NOMO-1 treated with dmso at 0.1 percent for 144 hours (cell line): ENCODE data around the gene PTPRK.

ENCODE experiments used
- DNase-seq: peaks from one replicate; lab custom pipeline; 2025; ENCODE audit not compliant: unreplicated experiment; lab: John Stamatoyannopoulos, UW

PTPRK gene

DNA sequence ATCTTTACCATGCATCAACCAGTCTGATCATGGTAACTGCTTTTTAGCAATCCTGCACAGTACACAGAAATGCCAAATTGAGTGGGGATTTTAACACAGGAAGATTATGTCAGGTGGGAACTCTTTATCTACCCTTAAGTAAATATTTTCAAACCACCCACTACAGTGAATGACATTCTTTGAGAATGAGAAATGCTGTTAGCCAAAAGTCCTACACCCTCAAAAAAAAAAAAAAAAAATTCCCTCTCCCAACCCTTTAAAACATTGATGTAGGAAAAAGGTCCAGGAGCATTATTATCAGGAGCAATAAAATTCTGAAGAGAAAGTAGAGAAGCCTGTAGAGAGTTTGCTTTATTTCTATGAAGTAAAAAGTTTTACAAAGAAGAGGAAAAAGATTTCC is 312.3 kb downstream of the PTPRK start:
- DNase-seq: no peak

DNA sequence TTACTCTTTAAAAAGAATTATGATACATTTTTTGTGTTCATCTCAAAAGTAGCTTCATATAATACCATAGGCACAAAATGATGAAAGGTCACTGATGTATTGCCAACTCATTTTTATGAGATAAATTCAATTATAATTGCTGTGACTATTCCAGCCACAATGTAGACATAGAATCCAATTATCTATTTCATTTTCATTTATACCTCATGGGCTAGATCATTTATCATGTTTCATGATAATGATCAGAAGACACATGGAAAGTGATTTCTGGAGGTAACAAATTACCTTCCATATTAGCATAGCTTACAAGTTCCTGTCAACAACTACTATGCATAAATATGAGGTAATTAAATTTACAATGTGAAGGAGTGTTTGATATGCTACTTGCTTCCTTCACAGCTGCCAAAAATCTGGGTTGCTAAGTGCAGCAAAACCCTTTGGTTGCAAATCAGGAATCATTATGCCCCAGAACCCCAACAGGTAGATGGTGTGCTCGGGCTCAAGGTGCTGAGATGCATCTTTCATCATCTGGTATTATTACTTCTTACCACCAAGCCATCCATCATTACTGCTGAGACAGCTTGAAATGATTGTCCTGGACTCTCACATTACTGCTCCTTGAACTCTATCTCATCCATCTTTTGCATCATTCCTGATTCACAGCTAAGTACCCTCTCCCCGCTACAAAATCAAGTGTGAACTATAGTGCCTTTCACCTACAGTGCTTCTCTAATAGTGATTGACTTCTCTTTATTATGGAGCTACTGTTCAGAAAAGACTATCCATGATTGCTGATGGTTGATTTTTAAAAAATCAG is 313.6 kb downstream of the PTPRK start:
- DNase-seq: no peak

DNA sequence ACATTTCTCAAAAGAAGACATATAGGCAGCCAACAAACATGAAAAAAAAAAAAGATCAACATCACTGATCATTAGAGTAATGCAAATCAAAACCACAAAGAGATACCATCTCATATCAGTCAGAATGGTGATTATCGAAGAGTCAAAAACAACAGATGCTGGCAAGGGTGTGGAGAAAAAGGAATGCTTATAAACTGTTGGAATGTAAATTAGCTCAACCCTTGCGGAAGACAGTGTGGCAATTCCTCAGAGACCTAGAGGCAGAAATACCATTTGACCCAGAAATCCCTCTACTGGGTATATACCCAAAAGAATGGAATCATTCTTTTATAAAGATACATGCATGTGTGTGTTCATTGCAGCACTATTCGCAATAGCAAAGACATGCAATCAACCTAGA is 315.8 kb downstream of the PTPRK start:
- no peak for DNase-seq

DNA sequence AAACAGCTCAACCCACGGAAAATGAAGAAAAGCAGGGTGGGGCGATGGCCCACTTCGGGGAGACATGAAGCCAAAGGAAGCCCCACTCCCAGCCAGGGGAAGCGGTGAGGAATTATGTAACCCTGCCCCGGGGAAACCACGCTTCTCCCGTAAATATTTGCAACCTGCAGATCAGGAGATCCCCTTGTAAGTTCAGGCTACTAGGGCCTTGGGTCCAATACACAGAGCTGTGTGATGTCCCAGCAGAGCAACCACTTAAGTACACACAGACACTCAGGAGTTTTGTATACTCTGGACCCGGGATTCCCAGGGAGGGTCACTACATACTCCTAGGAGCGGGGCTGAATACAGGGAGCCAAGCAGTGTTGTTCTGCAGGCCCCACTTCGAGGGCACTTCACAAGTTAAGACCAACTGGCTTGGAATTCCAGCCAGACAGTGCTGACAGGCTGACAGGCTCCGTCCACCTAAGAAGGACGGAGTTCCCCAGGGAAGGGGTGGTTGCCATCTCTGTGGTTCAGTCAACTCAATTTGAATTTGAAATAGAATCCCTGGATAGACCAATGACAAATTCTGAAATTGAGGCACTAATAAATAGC is 318.1 kb downstream of the PTPRK start:
- no peak for DNase-seq

DNA sequence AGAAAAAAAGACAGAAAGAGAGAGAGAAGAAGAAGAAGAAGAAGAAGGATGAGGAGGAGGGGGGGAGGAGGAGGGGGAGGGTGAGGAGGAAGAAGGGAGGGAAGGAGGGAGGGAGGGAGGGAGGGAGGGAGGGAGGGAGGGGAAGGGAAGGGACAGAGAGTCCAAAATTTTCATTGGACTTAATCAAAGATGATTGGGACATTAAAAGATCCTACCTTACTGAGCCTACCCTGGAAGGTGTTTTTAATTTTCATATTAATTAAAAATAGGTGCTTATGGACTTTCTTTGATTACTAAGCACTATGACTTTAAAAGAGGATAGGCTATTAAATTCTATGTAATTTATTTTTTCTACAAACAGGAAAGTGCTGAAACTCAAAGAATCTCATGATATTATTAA is 319.6 kb downstream of the PTPRK start:
- DNase-seq: no peak

DNA sequence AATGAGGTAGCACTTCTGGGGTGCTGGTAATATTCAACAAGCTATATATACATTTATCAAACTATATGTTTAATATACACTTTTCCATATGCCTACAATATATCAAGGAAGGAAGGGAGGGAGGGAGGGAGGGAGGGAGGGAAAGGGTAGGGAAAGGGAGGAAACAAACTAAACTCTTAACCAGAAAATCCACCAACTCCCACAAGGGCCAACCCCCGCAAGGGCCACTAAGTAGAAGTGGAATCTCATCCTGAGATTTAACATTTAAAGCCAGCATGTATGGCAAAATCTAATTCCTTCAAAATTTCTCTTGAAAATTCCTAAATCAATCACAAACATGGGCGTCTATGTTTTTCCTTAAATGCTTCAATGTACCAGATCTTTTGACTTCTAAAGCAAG is 320.9 kb downstream of the PTPRK start:
- DNase-seq: no peak

DNA sequence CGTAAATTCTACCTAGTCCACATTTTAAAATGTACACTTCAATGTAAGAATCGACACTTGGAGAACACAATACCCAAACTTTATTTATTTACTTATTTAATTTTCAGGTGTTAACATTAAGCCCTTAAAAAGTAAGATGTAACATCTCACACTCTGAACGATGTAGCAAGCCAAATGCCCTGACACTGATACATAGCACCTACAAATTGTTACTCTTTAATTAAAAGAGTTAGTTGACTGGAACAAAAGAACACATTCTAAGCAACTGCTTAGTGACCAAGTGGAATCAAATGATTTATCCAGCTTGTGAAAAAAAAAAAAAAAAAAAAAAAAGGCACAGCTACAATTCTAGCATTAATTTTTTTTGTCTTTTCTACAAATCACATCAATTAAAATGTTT is 327.4 kb downstream of the PTPRK start:
- DNase-seq: no peak

DNA sequence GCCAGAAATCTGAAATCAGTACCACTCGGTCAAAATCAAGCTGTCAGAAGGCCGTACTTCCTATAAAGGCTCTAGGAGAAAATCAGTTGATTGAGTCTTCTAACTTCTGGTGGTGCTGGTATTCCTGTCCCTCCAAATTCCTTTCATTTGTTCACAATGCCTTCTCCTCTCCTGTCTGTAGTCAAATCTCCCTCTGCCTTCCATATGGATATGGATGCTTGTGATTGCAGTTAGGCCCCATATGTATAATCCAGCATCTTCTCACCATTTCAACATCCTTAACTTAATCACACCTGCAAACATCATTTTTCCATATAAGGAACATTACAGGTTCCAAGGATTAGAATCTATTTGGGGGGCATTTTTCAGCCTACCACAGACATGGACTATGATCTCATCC is 331.7 kb downstream of the PTPRK start:
- DNase-seq: no peak

DNA sequence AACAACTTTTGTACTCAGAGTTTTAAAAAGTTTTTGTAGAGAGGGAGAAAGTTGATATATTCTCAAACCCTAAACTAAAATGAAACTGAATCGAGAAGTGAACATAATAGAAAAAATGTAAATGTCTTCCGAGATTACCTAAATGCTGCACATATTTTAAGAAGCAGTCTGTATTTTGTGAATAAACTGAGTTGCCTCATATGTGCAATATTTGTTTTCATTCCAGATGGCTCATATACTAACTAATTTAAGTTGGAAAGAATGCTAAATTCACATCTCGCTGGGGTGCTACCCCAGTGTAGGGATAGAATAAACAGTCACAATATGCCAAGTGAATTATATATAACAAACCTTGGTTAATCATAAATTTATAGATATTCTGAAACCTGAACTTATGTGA is 333.7 kb downstream of the PTPRK start:
- no peak for DNase-seq

DNA sequence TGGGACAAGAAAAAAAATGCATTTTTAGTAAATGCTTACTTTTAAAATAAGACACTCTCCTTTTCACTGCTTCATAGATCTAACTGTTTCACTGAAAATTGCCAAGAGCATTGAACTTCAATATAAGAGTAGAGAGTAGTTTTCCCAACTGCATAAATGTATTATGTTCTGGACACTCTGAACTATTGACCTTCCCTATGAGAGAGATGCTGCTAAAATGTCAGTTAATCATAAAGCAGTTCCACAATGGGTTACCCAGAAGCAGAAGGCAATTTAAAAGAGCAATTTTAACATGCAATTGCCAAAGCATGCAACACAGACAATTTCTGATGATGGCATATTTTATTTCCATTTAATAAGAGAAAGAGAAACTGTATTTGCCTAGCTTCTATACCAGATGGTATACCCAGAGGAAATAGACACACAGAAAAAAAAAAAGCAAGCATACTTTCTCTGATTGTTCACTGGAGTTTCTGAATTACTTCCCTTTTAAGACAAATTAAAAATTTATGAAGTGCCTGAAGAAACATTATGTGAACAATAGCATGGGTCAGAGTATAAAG is 340.4 kb downstream of the PTPRK start:
- no peak for DNase-seq

DNA sequence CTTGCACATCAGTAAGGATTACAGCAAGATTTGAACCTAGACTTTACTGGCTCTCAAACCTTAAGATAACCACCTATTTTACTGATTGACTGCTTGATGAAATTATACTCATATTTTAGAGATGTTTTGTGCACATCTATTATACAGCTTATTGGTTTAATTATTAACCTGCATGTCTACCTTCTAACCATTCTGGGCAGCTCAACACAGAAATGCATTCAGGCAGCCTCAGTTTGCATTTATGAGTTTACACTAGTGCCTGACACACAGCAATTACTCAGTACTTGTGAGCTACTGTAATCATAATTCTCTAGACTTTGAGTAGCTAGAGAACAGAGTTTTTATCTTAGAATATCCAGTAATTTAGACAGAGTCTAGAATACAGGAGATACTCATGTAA is 345.7 kb downstream of the PTPRK start:
- no peak for DNase-seq

DNA sequence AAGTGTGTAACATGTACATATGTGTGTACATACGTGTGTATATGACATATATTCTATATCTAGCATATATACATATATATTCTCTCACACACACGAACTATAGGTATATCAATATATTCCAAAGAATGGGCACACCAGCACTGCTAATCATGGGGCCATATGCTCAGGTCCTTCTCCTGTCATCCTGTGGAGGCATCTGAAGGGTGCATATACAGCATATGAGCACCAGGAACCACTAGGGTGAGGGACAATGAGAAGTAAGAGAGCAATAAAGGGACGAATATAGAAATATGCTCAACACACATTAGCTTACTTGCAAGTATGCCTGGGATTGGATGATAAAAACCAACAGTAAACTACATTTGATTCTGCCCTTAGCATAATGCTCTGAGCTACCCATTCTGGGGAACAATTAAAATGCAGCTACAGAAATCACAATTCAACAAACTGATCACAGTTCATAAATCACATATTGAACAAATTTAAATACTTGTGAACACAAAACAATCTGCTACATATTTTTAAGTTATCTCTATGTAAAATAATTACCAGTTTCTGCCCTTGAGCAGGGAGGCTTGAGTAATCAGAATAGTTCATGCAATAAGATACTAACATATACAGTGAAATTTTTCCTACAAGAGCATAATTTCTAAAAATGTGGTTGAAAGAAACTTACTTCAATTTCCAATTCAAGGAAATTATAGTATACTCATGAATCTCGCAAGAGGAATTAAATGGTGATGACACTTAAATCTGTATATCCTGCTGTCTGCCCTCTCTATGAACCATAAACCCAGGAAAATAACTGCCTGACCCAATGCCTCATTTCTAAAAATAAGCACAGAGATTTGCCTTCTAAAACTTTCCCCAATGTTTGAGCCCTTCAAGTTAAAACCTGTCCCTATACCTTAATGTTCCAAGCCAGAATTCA is 347.4 kb downstream of the PTPRK start:
- DNase-seq: no peak

DNA sequence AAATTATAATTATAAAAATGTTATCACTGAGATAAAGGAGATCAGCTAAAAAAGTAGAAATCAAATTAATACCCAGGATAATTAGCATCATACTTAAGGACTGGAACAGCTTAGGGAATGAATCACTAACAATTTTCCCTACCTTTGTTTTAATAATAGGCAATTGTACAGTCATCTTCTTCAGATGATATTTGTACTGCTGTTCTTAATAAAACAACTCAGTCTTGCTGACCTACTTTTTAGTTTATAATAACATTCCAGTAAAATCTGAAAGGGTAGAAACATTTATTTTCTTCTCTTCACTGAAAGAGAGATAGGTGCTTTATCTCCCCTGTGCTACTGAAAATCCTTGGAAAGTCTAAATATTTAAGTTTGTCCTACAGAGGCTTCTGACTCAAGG is 348.3 kb downstream of the PTPRK start:
- DNase-seq: no peak

DNA sequence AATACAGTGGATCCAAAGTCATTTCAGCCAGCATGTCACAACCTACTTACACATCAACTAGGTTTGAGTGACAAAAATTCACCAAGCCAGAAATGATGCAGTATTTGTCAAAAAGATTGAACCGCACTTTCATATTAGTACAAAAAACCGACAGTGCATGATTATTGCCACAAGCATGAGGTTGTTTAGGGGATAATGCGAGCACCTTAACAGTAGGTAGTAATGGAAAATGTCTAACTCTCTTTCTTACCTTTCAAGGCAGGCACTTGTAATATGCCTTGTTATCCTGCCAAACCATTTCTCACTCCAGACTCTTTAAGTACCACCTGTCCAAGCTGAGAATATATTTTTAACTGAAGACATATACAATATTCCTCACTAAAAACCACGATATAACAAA is 349.2 kb downstream of the PTPRK start:
- DNase-seq: no peak

DNA sequence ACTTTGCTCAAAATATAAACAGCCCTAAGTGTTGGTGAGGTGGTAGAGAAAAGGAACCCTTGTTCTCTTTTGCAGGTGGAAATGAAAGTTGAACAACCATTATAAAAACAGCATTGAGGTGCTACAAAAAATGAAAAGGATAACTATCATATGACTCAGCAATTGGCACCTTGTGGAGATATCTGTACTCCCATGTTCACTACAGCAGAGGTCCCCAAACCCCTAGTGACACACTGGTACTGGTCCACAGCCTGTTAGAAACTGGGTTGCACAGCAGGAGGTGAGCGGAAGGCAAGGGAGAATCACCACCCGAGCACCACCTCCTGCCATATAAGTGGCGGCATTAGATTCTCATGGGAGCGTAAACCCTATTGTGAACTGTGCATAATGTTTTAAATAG is 352.2 kb downstream of the PTPRK start:
- no peak for DNase-seq

DNA sequence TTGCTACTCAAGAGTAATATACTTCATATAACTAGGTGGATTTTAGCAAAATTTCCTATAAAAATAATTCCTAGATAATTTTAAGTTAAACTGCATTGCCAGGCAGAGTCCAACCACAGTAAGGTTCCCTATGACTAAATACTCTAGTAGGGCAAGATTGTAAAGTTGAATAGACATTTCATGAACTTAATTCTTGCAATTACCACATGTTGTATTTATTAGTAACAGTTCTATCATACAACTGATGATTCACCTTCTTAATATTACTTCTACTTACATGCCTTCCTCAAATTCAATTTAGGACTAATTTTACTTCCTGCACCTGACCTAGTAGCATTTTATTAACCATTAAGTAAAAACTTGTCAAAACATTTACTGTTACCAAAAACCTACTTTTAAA is 352.8 kb downstream of the PTPRK start:
- DNase-seq: no peak

DNA sequence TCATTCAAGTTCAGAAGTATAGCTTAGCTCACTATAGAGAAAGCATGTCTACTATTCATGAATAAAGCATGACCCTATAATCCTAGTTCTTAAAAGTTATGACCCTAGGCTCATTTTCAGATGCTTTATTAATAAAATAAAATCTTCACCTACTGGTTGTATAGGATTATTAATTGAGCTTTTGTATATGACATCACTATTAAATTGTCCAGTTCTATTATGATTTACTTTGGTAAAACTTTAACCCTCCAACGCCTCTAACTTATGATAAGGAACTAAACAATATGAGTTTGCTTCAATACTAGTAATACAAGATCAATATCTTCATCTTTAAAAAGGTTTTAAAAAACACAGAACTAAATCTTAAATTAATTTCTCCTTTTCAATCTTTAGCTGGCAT is 356.1 kb downstream of the PTPRK start:
- no peak for DNase-seq

DNA sequence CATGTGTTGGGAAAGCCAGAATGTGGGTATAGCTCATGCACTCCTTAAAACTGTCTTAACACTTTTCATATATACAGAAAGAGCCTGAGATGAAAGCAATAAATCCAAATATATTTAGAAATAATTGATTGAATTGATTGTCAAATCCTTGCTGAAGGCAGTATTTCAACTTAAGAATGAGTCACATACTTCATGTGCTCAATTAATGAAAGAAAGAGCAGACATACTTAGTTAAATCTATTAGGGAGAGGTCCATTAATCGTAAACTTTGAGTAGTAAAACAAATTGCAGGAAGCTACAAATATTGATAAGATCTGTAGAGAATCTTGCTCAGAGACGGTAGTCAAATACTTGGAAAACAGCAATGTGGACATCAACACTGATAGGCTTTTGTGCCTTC is 358.0 kb downstream of the PTPRK start:
- DNase-seq: no peak

DNA sequence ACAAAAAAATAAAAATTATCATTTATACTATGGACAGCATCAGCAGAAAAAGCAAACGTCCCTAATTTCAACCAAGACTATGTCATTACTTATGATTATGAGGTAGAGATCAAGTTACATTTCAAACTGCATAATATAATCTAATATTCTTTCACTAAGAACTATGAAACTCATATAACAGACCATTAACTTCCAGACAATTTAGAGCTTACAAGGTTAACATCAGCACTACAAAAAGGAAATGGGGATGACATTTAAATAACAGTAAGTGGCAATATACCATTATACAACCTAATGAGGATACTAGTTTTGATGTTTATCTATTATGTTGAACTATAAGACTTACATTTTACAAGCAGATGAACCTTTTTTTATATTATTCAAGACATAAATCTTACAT is 358.6 kb downstream of the PTPRK start:
- DNase-seq: no peak

DNA sequence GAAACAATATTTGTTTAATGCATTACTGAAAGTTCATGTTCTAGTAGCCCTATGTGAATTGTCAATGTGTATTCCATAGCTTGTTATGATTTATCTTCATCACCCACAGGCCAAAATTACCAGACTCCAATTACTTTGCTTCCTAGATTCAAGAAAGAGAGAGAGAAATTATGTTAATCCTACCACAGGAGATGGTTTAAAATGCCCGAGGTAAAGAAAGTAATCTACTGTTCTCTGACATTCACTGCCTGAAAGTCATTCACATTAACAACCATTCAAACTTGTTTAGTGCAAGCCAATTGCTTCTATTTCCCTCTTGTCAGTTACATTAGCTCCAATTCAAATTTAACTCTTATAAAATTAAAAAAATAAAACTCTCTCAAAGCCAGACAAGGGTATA is 359.1 kb downstream of the PTPRK start:
- DNase-seq: no peak

DNA sequence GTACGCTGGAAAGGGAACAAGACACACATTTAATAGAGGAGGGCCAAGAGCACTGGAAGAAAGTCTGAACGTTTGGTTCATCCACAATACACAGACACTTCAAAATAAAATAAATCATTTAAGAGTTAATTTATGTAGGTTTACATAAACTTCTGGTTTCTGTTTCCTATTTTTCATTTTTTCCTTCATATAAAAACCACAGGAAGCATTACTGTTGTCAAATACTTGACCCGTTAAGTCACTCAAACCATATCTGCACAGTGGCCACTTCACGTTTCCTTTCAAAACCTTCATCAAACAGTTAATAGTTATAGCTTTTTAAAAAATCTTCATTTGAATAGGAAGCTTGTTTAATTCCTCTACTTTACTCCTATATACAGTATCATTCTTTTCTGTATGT is 361.9 kb downstream of the PTPRK start:
- DNase-seq: no peak
